HL-60/S4 treated with phorbol 12-myristate 13-acetate at 8.2 ng/mL for 4 days and 3 days (cell line): ENCODE data around the gene ARSG.

Source experiments
- in situ Hi-C: fragments of 300-500 bp; cut with MboI; formaldehyde crosslinking; loops from 2 replicates; pipeline ENCODE4 v1.15.0; 2022; ENCODE audit warnings: low sequenced_read_pairs

Gene ARSG

DNA sequence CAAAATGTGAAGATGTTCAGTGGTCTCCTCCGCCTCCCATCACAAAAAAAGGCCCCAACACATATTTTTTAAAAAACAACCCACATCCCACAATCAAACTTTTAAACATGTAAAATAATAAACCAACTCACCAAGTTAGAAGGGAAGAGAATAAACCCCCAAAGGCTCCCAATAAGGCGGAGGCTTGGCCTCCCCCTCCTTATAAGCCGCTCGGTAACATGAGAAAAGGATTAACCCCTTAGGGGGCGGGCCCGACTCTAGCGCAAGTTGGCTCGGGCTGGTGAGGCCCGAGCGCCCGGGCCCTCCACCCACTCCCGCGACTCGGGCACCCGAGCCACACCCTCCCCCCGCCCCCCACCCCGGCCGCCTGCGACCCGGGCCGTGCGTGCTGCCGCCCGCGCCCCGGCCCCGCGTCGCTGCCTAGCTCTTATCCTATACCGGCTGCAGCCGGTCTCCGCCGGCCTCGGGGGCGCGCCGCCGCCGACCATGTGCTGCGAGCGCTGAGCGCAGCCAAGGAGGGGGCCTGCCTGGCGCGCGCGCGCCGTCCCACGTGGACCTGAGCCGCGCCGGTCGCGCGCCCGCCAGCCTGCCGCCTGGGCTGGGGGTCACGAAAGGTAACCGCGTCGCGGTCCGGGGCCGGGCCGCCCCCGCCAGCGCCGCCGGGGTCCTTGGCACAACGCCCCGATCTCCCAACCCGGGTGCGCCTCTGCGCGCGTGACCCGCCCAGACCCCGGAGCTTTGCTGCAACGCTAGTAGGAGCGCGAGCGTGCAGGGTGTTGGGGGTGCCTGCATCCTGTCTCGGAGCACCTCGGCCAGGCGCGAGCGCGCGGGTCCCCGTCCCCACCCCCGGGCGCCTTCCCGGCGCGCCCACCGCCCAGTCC, at the start of gene ARSG, which contains the start of gene SLC16A6:
Gene ARSG, plus strand, starts transcription at position 541 of the 881 bp plus-strand sequence. CDS start 15,999 bp downstream, outside the sequence.
Gene SLC16A6, minus strand, starts transcription at position 173 of the 881 bp plus-strand sequence. CDS start 12,807 bp downstream, outside the sequence.
- in situ Hi-C loops: no loop called here

DNA sequence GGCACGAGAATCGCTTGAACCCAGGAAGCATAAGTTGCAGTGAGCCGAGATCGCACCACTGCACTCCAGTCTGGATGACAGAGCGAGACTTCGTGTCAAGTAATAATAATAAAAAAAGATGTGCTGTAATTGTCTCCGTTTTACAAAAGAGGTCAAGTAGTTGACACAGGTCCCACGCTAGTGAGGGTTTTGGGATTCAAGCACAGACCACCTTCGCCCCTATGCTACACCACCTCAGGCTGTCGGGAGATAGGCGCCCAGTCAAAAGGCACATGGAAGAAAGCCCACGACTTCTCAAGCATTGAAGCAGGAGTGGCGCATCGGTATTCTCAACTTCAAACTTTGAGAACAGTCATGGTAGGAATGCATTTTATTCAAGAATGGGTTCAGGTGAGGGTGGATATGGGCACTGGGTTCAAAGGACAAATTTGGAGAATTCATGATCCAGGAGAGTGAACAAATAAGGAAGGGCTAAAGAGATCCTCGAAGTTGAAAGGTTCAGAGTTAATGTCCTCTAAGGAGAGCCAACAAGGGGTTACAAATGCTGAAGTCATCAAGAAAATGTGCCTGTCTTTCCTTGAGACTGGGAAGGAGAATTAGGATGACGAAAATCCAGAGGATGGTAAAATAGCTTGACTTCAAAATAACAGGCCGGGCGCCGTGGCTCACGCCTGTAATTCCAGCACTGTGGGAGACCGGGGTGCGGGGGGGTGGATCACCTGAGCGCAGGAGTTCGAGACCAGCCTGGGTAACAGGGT, 44.8 kb upstream of the ARSG start:
- in situ Hi-C loops: no loop called here

DNA sequence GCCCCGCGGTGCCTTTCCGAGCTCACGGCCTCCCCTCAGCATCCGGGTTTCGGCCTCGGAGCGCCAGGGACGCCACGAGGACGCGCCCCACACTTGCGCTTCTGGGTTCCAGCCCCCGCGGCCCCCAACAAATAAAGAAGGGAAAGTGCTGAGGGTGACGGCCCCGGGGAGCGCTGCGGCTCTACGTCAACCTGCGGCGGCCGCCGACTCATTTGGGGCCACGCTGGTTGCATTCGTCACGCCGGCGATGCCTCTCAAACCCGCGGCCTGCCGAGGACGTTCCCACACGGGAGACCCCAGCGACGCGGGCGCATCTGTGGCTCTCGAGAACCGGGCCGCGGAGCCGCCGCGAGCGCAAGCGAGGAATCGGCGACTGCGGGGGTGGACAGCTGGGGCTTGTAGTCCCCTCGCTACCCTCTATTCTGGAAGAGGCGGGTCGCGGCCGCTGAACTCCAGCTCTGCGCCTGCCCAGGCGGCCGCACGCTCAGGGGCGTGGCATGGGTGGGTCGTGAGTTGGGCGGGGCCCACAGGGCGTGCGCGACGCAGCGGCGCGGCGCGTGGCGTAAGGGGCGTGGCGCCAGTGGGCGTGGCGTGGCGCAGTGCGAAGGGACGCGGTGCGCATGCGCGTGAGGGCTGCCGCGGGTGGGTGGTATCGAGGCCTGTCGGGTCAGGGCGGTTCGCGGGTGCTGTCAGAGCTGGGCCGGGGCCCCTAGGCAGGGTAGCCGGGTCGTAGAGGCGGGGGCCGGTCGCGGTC, 43.7 kb upstream of the ARSG start, which contains the start of gene AMZ2:
Gene AMZ2, plus strand, starts transcription at position 599 of the 754 bp plus-strand sequence. CDS start 2,145 bp downstream, outside the sequence.
- in situ Hi-C loops: no loop called here

- in situ Hi-C loops: no loop called here
Measured at GRCh38 chr17:68248199-68248825, 43.0 kb upstream of the ARSG start.

DNA sequence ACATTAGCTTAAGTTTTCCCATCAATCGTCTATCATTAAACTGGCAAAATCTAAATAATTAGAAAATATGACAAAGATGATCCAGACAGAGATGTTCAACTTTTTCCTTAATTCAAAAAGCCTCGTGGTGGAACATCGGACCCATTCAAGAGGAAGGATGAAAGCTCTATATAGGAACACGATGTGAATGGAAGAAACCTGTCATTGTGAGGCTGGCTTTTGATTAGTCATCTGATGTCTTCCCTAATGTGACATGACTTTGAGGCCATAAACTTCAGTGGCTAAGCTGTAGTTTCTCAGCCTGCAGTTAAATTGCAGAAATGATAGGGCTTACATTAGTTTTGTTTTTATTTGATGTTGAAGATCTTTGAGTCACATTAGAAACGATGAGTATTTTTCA, 42.4 kb upstream of the ARSG start:
- in situ Hi-C loops: no loop called here

DNA sequence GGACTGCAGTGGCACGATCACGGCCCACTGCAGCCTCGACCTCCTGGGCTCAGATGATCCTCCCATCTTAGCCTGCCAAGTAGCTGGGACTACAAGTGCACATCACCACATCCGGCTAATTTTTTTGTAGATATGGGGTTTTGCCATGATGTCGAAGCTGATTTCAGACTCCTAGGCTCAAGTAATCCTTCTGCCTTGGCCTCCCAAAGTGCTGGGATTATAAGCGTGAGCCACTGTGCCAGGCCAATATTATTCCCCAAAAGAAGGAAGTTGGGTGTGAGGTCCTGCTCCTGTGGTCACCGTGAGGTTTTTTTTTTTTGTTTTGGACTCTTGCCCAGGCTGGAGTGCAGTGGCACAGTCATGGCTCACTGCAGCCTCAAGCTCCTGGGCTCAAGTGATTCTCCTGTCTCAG, 41.9 kb upstream of the ARSG start:
- in situ Hi-C loops: no loop called here

GRCh38 chr17:68253426-68253825, 37.9 kb upstream of the ARSG start:
- in situ Hi-C loops: loop anchor here (25.0 kb wide), 1 partner anchor 184 kb away; no protein-coding TSS in a partner anchor

DNA sequence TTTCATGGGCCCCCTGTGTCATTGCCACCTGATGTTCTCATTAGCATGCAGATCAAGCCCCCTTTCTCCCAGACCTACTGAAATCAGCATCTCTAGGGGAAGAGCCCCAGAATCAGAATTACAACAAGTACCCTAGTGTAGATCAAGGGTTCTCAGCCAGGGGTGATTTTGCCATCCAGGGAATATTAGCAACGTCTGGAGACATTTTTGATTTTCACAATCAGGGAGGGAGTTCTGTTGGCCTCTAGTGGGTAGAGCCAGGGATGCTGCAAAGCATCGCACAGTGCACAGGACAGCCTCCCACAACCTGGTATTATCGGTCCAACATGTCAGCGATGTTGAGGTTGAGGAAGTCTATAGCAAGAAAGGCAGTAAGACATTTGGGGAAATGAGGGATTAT, 36.1 kb upstream of the ARSG start:
- in situ Hi-C loops: loop anchor here (25.0 kb wide), 1 partner anchor 182 kb away; no protein-coding TSS in a partner anchor

GRCh38 chr17:68255731-68256538, 35.4 kb upstream of the ARSG start:
- in situ Hi-C loops: loop anchor here (25.0 kb wide), 1 partner anchor 181 kb away; no protein-coding TSS in a partner anchor

DNA sequence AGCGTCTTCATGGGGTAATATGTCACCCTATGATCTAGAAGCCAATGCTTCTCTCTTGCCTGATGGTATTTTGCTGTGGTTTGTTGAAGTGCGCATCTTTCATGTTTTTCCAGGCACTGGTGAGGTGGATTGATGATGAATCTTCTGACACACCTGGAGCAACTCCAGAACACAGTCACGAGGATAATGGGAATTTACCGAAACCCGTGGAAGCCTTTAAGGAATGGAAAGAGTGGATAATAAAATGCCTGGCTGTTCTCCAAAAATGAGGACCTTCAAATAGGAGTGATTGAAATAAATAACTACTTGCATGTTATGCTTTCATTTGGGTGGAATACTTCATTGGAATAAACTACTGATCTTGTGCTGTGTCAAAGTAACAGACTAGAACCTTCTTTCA, 34.6 kb upstream of the ARSG start:
- in situ Hi-C loops: loop anchor here (25.0 kb wide), 1 partner anchor 181 kb away; no protein-coding TSS in a partner anchor

- in situ Hi-C loops: loop anchor here (25.0 kb wide), 1 partner anchor 179 kb away; no protein-coding TSS in a partner anchor
Measured at GRCh38 chr17:68257934-68258333, 33.4 kb upstream of the ARSG start.

DNA sequence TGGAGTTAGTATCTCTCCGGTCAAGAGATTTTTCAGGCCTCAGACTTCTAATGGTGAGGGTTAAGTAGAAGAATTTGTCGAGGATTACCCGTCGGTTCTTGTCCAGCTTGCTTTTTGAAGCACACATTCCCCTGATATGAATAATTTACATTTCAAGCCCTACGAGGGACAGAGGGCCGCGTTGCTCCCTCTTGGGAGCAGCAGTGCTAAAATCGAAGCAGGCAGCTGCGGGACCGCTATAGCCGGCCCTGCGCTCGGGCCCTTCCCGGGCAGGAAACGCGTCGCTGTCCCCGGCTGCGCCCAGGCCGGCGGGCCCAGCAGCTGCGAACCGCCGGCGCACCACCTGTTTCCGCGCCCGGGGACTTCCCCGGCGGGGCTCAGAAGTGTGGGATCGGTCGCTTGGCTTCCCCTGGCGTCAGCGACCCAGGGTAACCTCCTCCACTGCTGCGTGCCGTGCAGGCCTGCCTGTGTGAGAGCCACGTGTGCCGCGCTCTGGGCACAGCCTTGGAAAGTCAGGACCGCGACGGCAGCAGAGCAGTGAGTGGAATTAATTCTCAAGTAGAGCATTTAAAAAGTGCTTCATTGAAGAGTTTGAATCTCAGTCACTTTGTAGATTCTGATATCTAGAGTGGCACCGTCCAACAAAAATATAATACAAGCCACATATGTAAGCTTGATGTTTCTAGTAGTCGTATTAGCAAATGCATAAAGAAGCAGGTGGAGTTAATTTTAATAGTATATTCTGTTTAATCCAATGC, 32.2 kb upstream of the ARSG start:
- in situ Hi-C loops: loop anchor here (25.0 kb wide), 1 partner anchor 178 kb away; no protein-coding TSS in a partner anchor

GRCh38 chr17:68259648-68259951, 31.7 kb upstream of the ARSG start:
- in situ Hi-C loops: loop anchor here (25.0 kb wide), 1 partner anchor 178 kb away; no protein-coding TSS in a partner anchor

DNA sequence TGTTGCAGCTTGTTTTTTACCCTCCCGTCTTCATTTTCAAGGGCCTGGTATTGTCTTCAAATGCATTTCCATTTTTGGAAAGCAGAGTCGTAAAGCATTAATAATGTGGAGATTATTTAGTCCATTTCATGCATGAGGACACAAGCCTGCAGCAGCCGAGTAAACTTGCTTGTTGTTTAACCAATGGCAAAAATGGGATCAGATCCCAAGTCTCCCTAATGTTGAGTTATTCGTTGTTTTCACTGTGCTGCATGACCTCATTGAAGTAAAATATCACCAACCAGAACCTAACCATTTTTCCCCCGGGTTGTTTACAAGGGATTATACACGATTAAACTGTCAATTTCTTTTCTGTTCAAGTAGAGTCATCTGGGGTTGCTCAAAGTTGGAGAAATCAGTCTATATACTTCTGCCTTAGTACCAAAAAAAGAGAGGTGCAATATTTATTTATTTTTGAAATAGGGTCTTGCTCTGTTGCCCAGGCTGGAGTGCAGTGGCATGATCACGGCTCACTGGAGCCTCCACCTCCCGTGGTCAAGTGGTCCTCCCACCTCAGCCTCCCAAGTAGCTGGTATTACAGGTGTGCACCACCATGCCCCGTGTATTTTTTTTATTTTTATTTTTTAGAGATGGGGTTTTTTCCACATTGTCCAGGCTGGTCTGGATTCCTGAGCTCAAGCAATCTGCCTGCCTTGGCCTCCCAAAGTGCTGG, 31.1 kb upstream of the ARSG start:
- in situ Hi-C loops: loop anchor here (25.0 kb wide), 1 partner anchor 177 kb away; no protein-coding TSS in a partner anchor

GRCh38 chr17:68262467-68262866, 28.8 kb upstream of the ARSG start:
- in situ Hi-C loops: loop anchor here (25.0 kb wide), 1 partner anchor 175 kb away; no protein-coding TSS in a partner anchor

DNA sequence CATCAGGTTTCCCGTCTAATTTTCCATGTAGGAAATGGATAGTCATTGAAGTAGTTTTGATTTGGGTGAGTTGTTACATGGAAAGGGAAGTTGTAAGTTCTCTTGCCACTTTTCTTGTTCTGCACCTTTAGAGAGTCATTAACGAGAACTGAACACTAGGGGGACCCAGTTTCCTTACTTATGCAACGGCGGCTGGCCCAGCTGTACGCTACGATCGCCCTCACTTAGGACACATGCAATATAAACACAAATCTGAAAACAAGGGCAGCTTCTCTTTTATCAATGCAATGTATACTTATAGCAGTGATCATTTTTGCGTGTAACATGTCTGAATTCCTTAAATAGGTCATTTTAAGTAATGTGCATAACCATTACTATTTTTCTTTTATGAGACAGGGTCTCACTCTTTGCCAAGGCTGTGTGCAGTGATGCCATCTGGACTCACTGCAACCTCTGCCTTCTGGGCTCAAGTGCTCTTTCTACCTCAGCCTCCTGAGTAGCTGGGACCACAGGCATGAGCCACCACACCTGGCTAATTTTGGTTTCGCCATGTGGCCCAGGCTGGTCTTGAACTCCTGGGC, 28.1 kb upstream of the ARSG start:
- in situ Hi-C loops: loop anchor here (25.0 kb wide), 1 partner anchor 174 kb away; no protein-coding TSS in a partner anchor

DNA sequence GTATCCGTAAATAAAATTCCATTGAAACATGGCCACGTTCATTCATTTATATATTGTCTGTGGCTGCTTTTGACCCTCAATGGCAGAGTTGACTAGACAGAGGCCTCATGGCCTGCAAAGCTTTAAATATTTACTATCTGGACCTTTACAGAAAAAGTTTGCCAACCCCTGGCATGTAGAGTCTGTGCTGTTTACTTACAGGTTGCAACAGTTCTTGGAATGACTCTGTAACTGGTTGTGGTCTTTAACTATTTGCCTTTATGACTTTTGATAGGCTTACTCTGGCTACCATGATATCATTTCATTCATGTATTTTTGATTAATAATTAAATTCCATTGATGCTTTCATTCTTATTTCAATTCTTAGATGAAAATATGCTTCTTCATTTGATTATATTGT, 25.5 kb upstream of the ARSG start:
- in situ Hi-C loops: loop anchor here (25.0 kb wide), 1 partner anchor 171 kb away; no protein-coding TSS in a partner anchor
